Uterus (tissue), 4 donors: ENCODE measurements around the gene C2orf92. TPM values are rescaled to one million over a fixed set of nuclear protein-coding genes. Genes with fewer than 3 reads are reported as not detected.
A peak's percentile ranks its signal among the peaks of the same experiment; 100 is the strongest.

Experiments
- DNase-seq, 2 donors: peaks; one replicate each; pipeline ENCODE4 v3.0.0-alpha.2; 2019 to 2020
- H3K27ac ChIP-seq, 2 donors: fragments of 200-600 bp; sonication (generic); 1 replicate in 1 of 2; 2 replicates in 1 of 2; pipeline ENCODE4 v1.5.1; 2016 to 2018
- H3K27me3 ChIP-seq, 2 donors: fragments of 200-600 bp; sonication (generic); one replicate each; pipeline ENCODE4 v1.5.1; 2018 to 2019; ENCODE audit warnings: control low read depth in 1 of 2
- H3K36me3 ChIP-seq, 2 donors: fragments of 200-600 bp; sonication (generic); one replicate each; pipeline ENCODE4 v1.5.1; 2019; ENCODE audit warnings: control low read depth in 1 of 2
- H3K4me1 ChIP-seq, 2 donors: fragments of 200-600 bp; sonication (generic); one replicate each; pipeline ENCODE4 v1.5.1; 2018 to 2019; ENCODE audit warnings: control low read depth in 1 of 2
- H3K4me3 ChIP-seq, 2 donors: fragments of 200-600 bp; sonication (generic); 1 replicate in 1 of 2; 2 replicates in 1 of 2; pipeline ENCODE4 v1.5.1; 2018 to 2019; ENCODE audit warnings: mild to moderate bottlenecking in 1 of 2
- H3K9me3 ChIP-seq, 2 donors: fragments of 200-600 bp; sonication (generic); one replicate each; pipeline ENCODE4 v1.5.1; 2019; ENCODE audit warnings: control low read depth in 1 of 2
- CTCF ChIP-seq, 4 experiments: fragments of 200-600 bp in 2 of 4; fragments of 450-650 bp in 2 of 4; sonication (generic) in 2 of 4; IDR thresholded peaks; one replicate each; pipeline ENCODE4 v1.5.1; 2016 to 2019; ENCODE audit warnings: antibody characterized with exemption in 4 of 4, mild to moderate bottlenecking in 2 of 4, moderate library complexity in 1 of 4
- POLR2A ChIP-seq, 2 donors: fragments of 450-650 bp; IDR thresholded peaks; one replicate each; pipeline ENCODE4 v1.6.1; 2016; ENCODE audit warnings: antibody characterized with exemption in 2 of 2, mild to moderate bottlenecking in 1 of 2, moderate library complexity in 1 of 2
- intact Hi-C: fragments of 100-400 bp; cut with DNase I; formaldehyde crosslinking; loops from one replicate; pipeline ENCODE4 v1.15.1; 2023; ENCODE audit warnings: low total_unique reads
- total RNA-seq, 4 donors: library from RNA; depleted of rRNA in 3 of 4; stranded (reverse); fragments of >200 nt in 3 of 4; gene quantifications; one replicate each; pipeline versions ENCODE4 v1.1.0 to v1.2.4, GENCODE V29; 2014 to 2023
- donor health status: DM: yes; HTN: yes; CAD: no.

C2orf92 gene
- total RNA-seq, 4 donors from 2014 or later, result 5.4 to 17.9 (median 14.0) TPM

- TF ChIP-seq CTCF (IDR thresholded peaks at IDR 0.05), result peak in 3 of 4 experiments; percentile 11 to 38 (median 22)
- peak; percentile 76 to 91 for TF ChIP-seq POLR2A (IDR thresholded peaks at IDR 0.05)
- H3K9me3 ChIP-seq, result no peaks in the 10 kb centered on the region
- no peaks in the 10 kb centered on the region for H3K36me3 ChIP-seq
- peak within 1 kb of the TSS; percentile 90 to 96 for H3K4me3 ChIP-seq
- peak within 1 kb of the TSS; percentile 92 for H3K27ac ChIP-seq
- DNase-seq, result peak; percentile 99
- H3K27me3 ChIP-seq, result no peaks in the 10 kb centered on the region
- no peaks in the 10 kb centered on the region for H3K4me1 ChIP-seq
- intact Hi-C loops, result no loop called here
Observed at GRCh38 chr2:97645695-97646629, 23.6 kb upstream of the C2orf92 start, which contains the start of gene COX5B. Gene COX5B, plus strand, starts transcription at chr2:97646062. Its CDS starts 25 bp downstream, at chr2:97646087.

- H3K4me3 ChIP-seq, result peak overlapping the region; percentile 90 to 96
- intact Hi-C loops, result no loop called here
- TF ChIP-seq CTCF (IDR thresholded peaks at IDR 0.05) (no peak), POLR2A (IDR thresholded peaks at IDR 0.05) (no peak)
Observed at GRCh38 chr2:97646977-97647376, 22.5 kb upstream of the C2orf92 start.

GRCh38 chr2:97651114-97651513, 18.4 kb upstream of the C2orf92 start:
- H3K9me3 ChIP-seq, result peaks cover 0 to 7% of the 10 kb centered on the region in 2 donors
- TF ChIP-seq POLR2A (IDR thresholded peaks at IDR 0.05) (no peak), CTCF (IDR thresholded peaks at IDR 0.05) (no peak)
- intact Hi-C loops, result no loop called here
- no peaks in the 10 kb centered on the region for H3K36me3 ChIP-seq
- H3K4me3 ChIP-seq, result no peak overlapping the region
- no peak for DNase-seq
- H3K27me3 ChIP-seq, result no peaks in the 10 kb centered on the region
- H3K27ac ChIP-seq, result no peak overlapping the region
- H3K4me1 ChIP-seq, result no peaks in the 10 kb centered on the region

More at GRCh38 chr2:97646977-97647376, 22.5 kb upstream of the C2orf92 start:
- no peak overlapping the region for H3K27ac ChIP-seq
- H3K27me3 ChIP-seq, result no peaks in the 10 kb centered on the region
- no peaks in the 10 kb centered on the region for H3K4me1 ChIP-seq
- no peaks in the 10 kb centered on the region for H3K9me3 ChIP-seq
- H3K36me3 ChIP-seq, result no peaks in the 10 kb centered on the region
- no peak for DNase-seq

GRCh38 chr2:97653473-97653872, 16.0 kb upstream of the C2orf92 start:
- no peaks in the 10 kb centered on the region for H3K36me3 ChIP-seq
- H3K27ac ChIP-seq, result no peak overlapping the region
- no peaks in the 10 kb centered on the region for H3K27me3 ChIP-seq
- TF ChIP-seq POLR2A (IDR thresholded peaks at IDR 0.05) (no peak), CTCF (IDR thresholded peaks at IDR 0.05) (no peak)
- no peak for DNase-seq
- intact Hi-C loops, result no loop called here
- no peaks in the 10 kb centered on the region for H3K4me1 ChIP-seq
- H3K9me3 ChIP-seq, result peaks cover 0 to 7% of the 10 kb centered on the region in 2 donors
- H3K4me3 ChIP-seq, result no peak overlapping the region

GRCh38 chr2:97653874-97654273, 15.6 kb upstream of the C2orf92 start:
- H3K36me3 ChIP-seq, result no peaks in the 10 kb centered on the region
- no peaks in the 10 kb centered on the region for H3K27me3 ChIP-seq
- intact Hi-C loops, result no loop called here
- no peak for TF ChIP-seq POLR2A (IDR thresholded peaks at IDR 0.05)
- no peak for TF ChIP-seq CTCF (IDR thresholded peaks at IDR 0.05)
- H3K27ac ChIP-seq, result no peak overlapping the region
- H3K9me3 ChIP-seq, result peaks cover 0 to 7% of the 10 kb centered on the region in 2 donors
- H3K4me1 ChIP-seq, result no peaks in the 10 kb centered on the region
- H3K4me3 ChIP-seq, result no peak overlapping the region
- DNase-seq, result no peak
